NOMO-1 treated with dmso at 0.1 percent for 144 hours (cell line): ENCODE measurements around the gene ARTN.

Source experiments
- DNase-seq: peaks from one replicate; lab custom pipeline; 2025; ENCODE audit not compliant: unreplicated experiment; lab: John Stamatoyannopoulos, UW

ARTN gene

DNA sequence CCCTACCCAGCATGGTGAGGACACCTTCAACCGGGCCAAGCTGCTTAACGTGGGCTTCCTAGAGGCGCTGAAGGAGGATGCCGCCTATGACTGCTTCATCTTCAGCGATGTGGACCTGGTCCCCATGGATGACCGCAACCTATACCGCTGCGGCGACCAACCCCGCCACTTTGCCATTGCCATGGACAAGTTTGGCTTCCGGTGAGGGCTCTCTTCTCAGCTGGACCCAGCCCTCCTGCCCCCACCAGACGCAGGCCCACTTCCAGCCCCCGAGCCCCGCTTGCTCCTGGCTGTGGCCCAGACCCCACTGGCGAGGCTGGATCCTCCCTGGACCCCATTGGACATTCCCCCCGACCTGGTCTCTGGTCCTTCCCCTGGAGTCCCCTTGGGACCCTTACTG, 51.3 kb downstream of the ARTN start:
- DNase-seq, result no peak

DNA sequence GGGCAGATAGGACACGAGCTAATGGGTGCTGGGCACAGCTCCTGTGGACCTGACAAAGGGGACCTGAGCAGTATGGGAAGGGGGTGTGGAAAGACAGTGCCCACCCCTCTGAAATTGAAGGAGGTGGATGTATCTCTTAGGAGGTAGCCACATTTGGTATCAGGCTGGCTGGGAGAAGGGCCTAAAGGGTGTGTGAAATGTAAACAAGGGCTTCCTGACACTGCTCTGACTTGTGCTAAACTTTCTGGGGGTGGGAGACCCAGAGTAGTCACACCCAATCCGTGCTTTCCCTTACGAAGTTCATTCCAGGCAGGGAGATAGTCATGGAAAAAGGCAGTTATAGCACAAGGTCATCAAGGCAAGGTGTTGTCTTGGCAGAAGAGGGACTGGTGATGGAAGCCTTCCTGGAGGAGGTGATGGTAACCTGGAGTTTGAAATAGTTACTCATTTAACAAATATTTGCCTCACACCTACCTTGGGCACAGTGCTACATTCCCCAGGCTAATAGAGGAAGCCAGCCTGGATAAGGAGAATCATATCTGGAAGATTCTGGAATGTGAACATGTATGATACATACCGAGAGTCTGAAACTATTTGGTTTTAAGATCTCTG, 52.5 kb downstream of the ARTN start:
- DNase-seq, result no peak

DNA sequence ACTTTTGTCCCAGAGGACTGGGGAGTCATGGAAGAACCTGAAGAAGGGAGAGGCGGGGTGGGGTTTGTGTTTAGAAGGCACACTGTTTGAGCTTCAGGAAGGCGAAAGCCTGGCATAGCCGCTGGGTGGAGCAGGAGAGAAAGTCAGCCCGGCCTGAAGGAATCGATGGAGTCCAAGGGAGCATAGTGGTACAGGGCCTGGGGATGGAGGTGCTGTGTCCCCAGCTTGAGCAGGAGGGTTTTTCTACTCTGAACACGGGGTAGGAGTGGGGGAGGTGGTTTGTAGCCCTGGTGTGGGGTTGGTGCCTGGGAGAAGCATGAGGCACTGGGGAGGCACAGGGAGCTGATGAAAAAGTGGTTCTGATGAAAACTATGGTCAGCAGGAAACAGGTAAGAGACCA, 53.1 kb downstream of the ARTN start:
- DNase-seq, result no peak
